Measurements from ENCODE around the gene LTA4H.

The LTA4H gene

GRCh38 chr12:95996034-95996658 lies 39.2 kb downstream of the LTA4H start, which contains the start of gene HAL:
TSS of gene HAL (minus strand) at chr12:95996344. CDS start at chr12:95995910, 434 bp downstream.
- TF ChIP-seq CTCF (conservative IDR thresholded peaks at IDR 0.05) = no peak
- H3K27ac ChIP-seq = no peak within 1 kb of the TSS; the same call in 1 of the 2 replicates

GRCh38 chr12:95995238-95996031 lies 40.0 kb downstream of the LTA4H start:
- no peak overlapping the region; the same call in 1 of the 2 replicates for H3K27ac ChIP-seq
- no peak for TF ChIP-seq CTCF (conservative IDR thresholded peaks at IDR 0.05)

DNA sequence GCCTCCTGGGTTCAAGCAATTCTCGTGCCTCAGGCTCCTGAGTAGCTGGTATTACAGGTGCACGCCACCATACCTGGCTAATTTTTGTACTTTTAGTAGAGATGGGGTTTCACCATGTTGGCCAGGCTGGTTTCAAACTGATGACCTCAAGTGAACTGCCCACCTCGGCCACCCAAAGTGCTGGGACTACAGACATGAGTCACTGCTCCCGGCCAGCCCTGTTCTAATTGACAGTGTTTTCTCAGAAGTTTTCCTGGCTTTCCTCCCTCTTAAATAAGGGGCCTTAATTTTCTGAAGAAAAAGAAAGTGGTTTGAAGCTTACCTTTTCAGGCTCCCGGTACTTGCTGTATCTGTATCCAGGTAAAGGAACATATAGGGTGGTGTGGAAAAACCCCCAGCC lies 40.9 kb downstream of the LTA4H start:
- no peak for TF ChIP-seq CTCF (conservative IDR thresholded peaks at IDR 0.05)
- no peak overlapping the region for H3K27ac ChIP-seq

GRCh38 chr12:95993907-95994306 lies 41.5 kb downstream of the LTA4H start:
- no peak overlapping the region for H3K27ac ChIP-seq
- TF ChIP-seq CTCF (conservative IDR thresholded peaks at IDR 0.05) = no peak

GRCh38 chr12:95990136-95990535 lies 45.3 kb downstream of the LTA4H start:
- TF ChIP-seq CTCF (conservative IDR thresholded peaks at IDR 0.05) = no peak

GRCh38 chr12:95989504-95990123 lies 45.8 kb downstream of the LTA4H start:
- no peak overlapping the region for H3K27ac ChIP-seq
- TF ChIP-seq CTCF (conservative IDR thresholded peaks at IDR 0.05) = no peak

More at GRCh38 chr12:95990136-95990535, 45.3 kb downstream of the LTA4H start:
- no peak overlapping the region for H3K27ac ChIP-seq
